Kidney capillary endothelial cell (primary cell): ENCODE results near the gene CIC.
A peak's percentile ranks its signal among the peaks of the same experiment; 100 is the strongest.

ENCODE experiments used
- DNase-seq: peaks from one replicate; pipeline ENCODE4 v3.0.0-alpha.2; 2018; ENCODE audit warnings: low spot score

CIC gene

GRCh38 chr19:42268704-42269477 is at the start of gene CIC:
CIC (plus strand) TSS chr19:42269252; CDS start chr19:42271784, 2,532 bp downstream.
- peak; percentile 100 for DNase-seq

DNA sequence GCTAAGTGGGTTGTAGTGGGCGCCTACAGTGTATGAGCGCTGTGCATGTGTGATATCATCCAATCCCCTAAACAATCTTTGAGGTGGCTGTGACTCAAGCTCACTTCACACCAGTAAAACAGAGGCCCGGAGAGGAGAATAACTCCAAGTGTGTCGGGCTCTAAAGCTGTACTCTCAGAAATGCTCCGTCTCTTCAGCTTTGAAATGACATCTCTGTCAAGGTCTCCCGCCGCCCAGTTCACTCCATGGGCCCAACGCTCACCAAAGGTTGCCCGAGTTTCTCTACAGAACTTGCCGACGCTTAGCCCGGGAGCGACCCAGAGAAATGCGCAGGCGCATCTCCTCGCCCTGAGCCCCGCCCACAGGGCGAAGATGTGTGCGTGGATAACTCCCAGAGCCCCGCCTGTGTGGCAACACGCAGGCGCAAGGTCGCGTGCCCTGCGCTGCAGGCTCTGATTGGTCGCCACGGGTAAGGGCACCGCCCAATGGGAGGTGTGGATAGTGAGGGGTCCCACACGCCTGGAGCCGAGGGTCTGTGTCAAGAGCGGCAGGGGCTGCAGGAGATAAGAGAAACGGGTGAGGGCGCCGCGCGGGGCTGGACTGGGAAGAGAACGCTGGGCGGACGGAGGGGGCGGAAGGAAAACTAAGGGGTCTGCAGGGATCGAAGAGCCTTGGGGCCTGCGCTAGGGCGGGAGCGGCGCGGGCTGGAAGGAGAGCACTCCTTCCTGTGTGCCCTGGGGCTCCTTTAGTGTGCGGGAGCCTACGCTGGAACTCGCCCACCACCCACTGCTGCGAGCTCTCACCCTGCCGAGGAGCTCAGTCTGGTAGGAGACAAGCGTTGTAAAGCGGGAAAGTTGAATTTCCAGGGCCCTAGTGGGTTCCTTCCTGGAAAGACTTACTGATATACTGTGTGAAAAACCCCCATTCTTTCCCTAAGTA is 49.0 kb upstream of the CIC start, which contains the start of gene ZNF526:
ZNF526 (plus strand) TSS at position 501 of the 939 bp plus-strand sequence. CDS start 4,092 bp downstream, outside the sequence.
- DNase-seq, result peak; percentile 98

DNA sequence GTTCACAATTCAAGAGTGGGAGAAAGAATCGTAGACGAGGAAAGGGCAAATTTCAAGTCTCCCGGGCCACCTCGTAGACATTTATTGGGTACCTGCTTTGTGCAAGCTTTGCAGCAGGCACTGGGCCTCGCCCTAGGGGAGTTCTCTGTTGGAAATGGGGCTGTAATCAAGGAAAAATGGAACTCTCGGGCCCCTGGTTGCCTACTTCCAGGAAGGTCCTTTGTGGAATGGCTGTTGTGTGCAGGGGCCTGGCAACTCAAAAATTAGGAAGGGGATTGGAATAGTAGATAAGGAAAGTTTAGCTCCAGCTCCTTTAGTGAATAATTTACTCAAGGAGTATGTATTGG is 48.3 kb upstream of the CIC start:
- no peak for DNase-seq

- no peak for DNase-seq
These were observed 43.9 kb upstream of the CIC start for GRCh38 chr19:42224940-42225717.

- DNase-seq, result no peak
These were observed 43.2 kb upstream of the CIC start for GRCh38 chr19:42225718-42226292.

- DNase-seq, result no peak
These were observed 42.2 kb upstream of the CIC start for GRCh38 chr19:42226886-42227285.

GRCh38 chr19:42228641-42229040 is 40.4 kb upstream of the CIC start:
- DNase-seq, result no peak

GRCh38 chr19:42229301-42229854 is 39.7 kb upstream of the CIC start:
- no peak for DNase-seq

DNA sequence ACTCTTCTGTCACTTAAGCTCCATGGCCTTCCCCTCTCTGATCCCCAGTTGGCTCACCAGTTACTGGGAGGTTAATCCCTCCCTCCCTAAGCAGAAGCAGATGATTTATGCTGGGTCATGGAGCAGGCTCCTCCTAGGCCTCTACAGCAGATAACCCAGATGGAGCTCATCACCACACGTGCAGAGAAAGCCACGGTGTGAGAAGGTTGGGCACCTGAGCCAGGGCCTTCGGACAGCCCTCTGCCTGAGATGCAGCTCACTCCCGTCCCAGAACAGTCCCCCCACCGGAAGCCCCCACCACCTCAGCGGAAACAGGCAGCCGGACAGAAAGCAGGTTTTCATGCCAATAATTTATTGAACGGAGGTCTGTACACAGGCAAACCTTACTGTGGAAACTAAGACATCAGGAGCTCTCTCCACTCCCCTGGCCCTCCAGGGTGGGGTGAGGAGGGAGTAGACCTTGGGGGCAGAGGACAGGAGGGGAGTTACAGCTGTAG is 39.1 kb upstream of the CIC start:
- no peak for DNase-seq

DNA sequence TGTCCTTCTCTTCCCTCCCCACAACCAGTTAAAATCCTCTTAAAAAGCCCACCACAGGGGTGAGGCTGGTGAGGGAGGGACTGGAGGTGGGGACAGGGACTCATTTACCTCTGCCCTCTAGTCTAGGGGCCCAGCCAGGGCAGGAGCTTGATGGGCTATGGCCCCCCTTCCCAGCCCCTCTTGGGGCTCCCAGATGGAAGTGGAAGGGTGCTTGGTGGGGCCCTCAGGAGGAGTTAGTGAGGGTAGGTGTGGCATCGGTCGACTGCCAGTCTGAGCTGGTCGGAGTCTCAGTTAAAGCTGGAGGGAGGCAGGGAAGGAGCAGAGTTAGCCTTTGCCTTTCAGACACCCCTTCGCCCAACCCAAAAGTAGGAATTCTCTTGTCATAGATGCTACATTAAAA is 38.5 kb upstream of the CIC start:
- no peak for DNase-seq

DNA sequence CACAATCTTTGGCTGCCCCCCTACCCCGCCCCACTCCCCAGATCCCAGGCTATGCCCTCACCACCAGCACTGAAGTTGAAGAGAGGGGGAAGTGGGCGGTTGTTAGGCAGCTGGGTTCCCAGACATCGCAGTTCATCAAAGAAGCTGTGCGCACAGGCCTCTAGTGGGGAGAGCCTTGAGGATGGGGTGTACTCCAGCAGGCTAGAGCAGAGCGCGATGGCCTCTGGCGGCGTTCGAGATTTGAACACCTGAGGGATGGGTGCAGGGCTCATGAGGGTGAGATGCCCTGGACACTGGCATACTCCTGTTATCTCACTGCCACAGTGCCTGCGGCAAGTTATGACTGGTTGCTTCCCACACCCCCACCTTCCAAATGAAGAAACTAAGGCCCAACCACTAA is 36.6 kb upstream of the CIC start:
- no peak for DNase-seq

DNA sequence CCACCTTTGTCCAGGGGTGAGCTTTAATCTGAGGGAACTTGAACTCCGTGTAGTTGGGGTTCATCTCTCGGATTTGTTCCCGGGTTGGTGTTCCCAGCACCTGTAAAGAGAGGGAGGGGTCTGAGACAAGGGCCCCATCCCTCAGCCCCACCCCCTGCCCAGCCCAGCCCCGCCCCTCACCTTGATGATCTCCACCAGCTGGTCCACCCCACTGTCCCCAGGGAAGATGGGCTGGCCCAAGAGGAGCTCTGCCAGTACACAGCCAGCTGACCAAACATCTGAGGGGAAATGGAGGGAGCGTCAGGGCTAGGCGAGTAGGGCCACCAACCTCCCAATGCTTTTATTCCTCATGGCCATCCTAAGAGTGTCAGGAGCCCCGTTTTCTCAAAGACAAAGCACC is 35.9 kb upstream of the CIC start:
- no peak for DNase-seq

DNA sequence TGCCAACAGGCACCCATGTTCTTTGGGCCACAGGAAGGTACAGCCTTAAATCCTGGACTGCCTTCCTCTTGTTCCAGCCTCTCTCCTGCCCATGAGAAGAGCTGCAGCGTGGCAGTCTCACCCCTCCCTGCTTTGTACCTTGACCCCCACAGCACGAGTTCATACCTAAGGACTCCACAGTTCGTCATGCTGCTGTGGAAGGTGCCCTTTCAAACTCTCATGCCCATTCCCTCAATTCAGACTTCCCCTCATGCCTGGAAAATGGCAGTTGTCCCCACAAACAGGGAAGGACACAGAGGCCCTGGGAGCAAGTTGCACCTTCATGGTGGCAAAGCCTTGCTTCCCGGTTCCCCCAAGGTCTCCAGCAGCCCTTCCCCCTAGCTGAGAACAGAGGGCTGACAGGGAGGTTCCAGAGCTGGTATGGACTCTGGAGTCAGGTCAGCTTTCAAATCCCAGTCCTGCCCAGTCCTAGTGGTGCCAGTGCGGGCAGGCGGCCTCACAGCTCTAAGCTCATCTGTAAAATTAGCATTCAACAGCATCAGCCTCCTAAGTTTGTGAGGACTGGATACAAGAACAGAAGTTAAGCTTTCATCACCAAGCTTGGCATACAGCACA is 35.3 kb upstream of the CIC start:
- DNase-seq, result no peak

- no peak for DNase-seq
These were observed 34.7 kb upstream of the CIC start for GRCh38 chr19:42234364-42234763.

- no peak for DNase-seq
These were observed 33.9 kb upstream of the CIC start for GRCh38 chr19:42235181-42235580.

DNA sequence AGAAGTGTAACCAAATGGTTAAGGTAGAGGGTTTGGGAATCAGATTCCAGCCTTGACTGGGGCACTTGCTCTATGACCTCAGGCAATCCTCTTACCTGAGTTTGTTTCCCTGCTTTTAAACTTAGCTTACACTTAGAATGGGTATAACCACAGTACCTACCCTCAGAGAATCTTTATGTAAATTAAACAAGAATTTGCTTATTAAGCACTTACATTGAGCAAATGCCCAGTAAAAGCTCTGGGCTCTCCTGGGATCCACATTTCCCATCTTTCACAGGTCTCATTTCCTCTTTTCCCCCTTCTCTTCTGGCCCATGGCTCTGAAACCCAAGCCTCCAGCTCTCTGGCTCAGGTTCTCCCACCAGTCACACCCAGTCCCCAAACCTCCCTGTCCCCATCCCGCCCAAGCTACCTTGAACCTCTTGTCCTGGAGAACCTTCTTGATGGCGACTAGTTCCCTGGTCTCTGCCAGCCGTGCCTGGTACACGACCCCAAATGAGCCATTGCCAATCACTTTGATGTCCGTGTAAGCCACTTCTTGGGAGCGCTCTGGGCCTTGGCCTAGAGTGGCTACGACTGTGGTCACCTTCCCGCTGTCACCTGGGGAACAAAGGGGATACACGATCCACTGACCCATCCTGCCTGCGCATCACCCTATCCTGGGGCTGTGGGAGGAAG is 29.4 kb upstream of the CIC start:
- no peak for DNase-seq

- no peak for DNase-seq
These were observed 27.8 kb upstream of the CIC start for GRCh38 chr19:42241279-42241678.

- DNase-seq, result no peak
These were observed 27.0 kb upstream of the CIC start for GRCh38 chr19:42242069-42242511.

- peak; percentile 96 for DNase-seq
These were observed 26.3 kb upstream of the CIC start, which contains the start of gene GSK3A for GRCh38 chr19:42242512-42243409. GSK3A (minus strand) TSS chr19:42242602; CDS start chr19:42242465, 137 bp downstream.
